Fibroblast of lung (primary cell): ENCODE data around the gene TMEM248.

ENCODE experiments used
- CTCF ChIP-seq, 2 donors: IDR thresholded peaks in 1 of 2; conservative IDR thresholded peaks in 1 of 2; 1 replicate in 1 of 2; 2 replicates in 1 of 2; pipeline ENCODE4 v1.5.1; 2011 to 2012; ENCODE audit warnings: low read length in 2 of 2, control low read depth in 1 of 2, inconsistent platforms in 1 of 2, low read depth in 1 of 2, mild to moderate bottlenecking in 1 of 2
- EZH2 ChIP-seq: IDR thresholded peaks from 2 replicates; pipeline ENCODE4 v1.5.1; 2012; ENCODE audit warnings: low read length, control low read depth, mild to moderate bottlenecking; ENCODE audit errors: missing control alignments

GRCh38 chr7:66974986-66975590, 54.1 kb downstream of the TMEM248 start:
- TF ChIP-seq CTCF (conservative IDR thresholded peaks at IDR 0.05 in 1 of 2, IDR thresholded peaks at IDR 0.05 in 1 of 2; ENCODE audit: low read depth in 1 of 2, low read length in 2 of 2) (no peak), EZH2 (no peak)
